A549 (cell line): Measurements from ENCODE around the gene HEATR5B.

Source experiments
- CTCF ChIP-seq: fragments of >200 bp; sonication (Bioruptor Twin); formaldehyde crosslinking; IDR thresholded peaks from 3 replicates; pipeline ENCODE4 v1.5.1; 2016
- KDM5A ChIP-seq: fragments of 200-600 bp; sonication (generic); IDR thresholded peaks from 2 replicates; pipeline ENCODE4 v1.6.1; 2016; ENCODE audit warnings: antibody characterized with exemption, mild to moderate bottlenecking
- MAFK ChIP-seq: fragments of 450-650 bp; IDR thresholded peaks from 2 replicates; pipeline ENCODE4 v1.6.1; 2014; ENCODE audit not compliant: partially characterized antibody
- POLR2A ChIP-seq: IDR thresholded peaks from 2 replicates; pipeline ENCODE4 v1.6.1; 2012; ENCODE audit warnings: mild to moderate bottlenecking, low read length
- RFX5 ChIP-seq: fragments of 450-650 bp; IDR thresholded peaks from 2 replicates; pipeline ENCODE4 v1.7.1; 2014; ENCODE audit warnings: antibody characterized with exemption, mild to moderate bottlenecking, moderate library complexity

- TF ChIP-seq MAFK (no peak), RFX5 (no peak), CTCF (no peak), POLR2A (no peak), KDM5A (no peak)
These were observed 23.7 kb downstream of the HEATR5B start for GRCh38 chr2:37060446-37060845.
